ENCODE measurements around the gene EIF3B. TPM values are rescaled to one million over a fixed set of nuclear protein-coding genes. Genes with fewer than 3 reads are reported as not detected.

The EIF3B gene
- 100 to 1,000 TPM; 138 to 198 TPM for total RNA-seq

GRCh38 chr7:2354186-2354938 is at the start of gene EIF3B:
EIF3B (plus strand) TSS chr7:2354827; CDS start chr7:2354922, 95 bp downstream.

GRCh38 chr7:2314209-2314955 is 40.2 kb upstream of the EIF3B start, which contains the start of gene SNX8:
SNX8 (minus strand) TSS chr7:2314441; CDS start chr7:2314421, 20 bp downstream.

GRCh38 chr7:2403014-2403717 is 48.5 kb downstream of the EIF3B start, which contains the start of gene CHST12:
CHST12 (plus strand) TSS chr7:2403611; CDS start chr7:2432640, 29,029 bp downstream.

Small RNA genes within 50 kb of the gene (small RNA-seq; reads per million reads assigned to genes)
- gene AC004840.2, result 0 to 0.41 reads per million in 2 donors

Other genes with a start within 250 kb of the EIF3B start
- 100 to 1,000 TPM; 157 to 227 TPM for gene MAD1L1, start 121.9 kb upstream of the EIF3B start, total RNA-seq
- gene MRM2, start 112.6 kb upstream of the EIF3B start, total RNA-seq, result 10 to 100 TPM; 13.1 to 26.3 TPM
- gene NUDT1, start 112.6 kb upstream of the EIF3B start, total RNA-seq, result 10 to 100 TPM; 23.7 to 31.6 TPM
- gene SNX8, start 40.4 kb upstream of the EIF3B start, total RNA-seq, result 10 to 100 TPM; 40.3 to 51.3 TPM
- gene CHST12, start 48.8 kb downstream of the EIF3B start, total RNA-seq, result 1 to 10 TPM; 2.4 to 3.7 TPM
- not detected for gene GRIFIN, start 121.6 kb downstream of the EIF3B start, total RNA-seq
- 1 to 10 TPM; 5.0 to 5.2 TPM for gene LFNG, start 164.9 kb downstream of the EIF3B start, total RNA-seq
- 10 to 100 TPM; 33.7 to 45.0 TPM for gene BRAT1, start 200.7 kb downstream of the EIF3B start, total RNA-seq
- 10 to 100 TPM; 17.2 to 17.3 TPM for gene IQCE, start 204.2 kb downstream of the EIF3B start, total RNA-seq